HG03135 (cell line): ENCODE measurements around the gene YARS2.

Source experiments
- ATAC-seq: cut with Tn5 transposase; IDR thresholded peaks from one replicate; pipeline ENCODE4 v1.9.1; 2021; ENCODE audit warnings: mild to moderate bottlenecking, moderate library complexity; ENCODE audit not compliant: unreplicated experiment

The YARS2 gene

GRCh38 chr12:32755654-32756475 is at the start of gene YARS2:
Gene YARS2 (minus strand): TSS chr12:32755897. CDS start chr12:32755874, 23 bp downstream.
- peak; percentile 74 for ATAC-seq

- ATAC-seq = no peak
These were observed 48.6 kb upstream of the YARS2 start for GRCh38 chr12:32804301-32804700.

DNA sequence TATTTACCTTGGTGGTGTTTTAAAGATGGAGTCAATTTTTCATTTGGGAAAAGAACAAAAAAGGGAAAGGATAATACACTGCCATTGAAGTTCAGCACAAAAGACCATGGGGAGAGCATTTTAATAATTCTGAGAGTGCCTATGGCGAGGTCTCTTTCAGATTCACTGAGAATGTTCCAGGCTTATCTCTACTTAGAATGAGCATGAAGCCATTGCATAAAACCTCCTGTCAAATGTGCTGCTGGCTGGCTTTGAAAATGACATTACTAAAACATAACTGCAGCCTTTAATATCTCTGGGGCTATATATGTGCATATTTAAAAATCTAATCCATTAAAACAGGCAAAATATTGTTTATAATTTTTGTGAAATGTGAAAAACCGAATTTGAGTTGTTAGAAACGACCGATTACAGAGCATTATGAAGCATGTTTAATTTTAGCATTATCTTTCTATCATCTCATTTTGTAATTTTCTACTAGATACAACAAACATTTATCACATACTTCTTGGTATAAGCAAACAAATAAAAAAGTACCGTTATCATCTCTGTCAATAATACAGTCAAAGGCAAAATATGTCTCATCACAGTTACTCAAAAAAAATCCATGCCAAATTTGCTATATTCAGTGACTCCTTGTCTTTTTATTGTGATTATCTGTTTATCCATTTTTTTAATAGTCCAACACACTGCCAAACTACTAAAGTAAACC is 45.7 kb upstream of the YARS2 start:
- no peak for ATAC-seq

GRCh38 chr12:32794281-32794680 is 38.6 kb upstream of the YARS2 start:
- ATAC-seq = no peak

- ATAC-seq = no peak
These were observed 34.2 kb upstream of the YARS2 start for GRCh38 chr12:32789916-32790315.

GRCh38 chr12:32789446-32789845 is 33.7 kb upstream of the YARS2 start:
- no peak for ATAC-seq

- ATAC-seq = no peak
These were observed 32.7 kb upstream of the YARS2 start for GRCh38 chr12:32788405-32788804.

DNA sequence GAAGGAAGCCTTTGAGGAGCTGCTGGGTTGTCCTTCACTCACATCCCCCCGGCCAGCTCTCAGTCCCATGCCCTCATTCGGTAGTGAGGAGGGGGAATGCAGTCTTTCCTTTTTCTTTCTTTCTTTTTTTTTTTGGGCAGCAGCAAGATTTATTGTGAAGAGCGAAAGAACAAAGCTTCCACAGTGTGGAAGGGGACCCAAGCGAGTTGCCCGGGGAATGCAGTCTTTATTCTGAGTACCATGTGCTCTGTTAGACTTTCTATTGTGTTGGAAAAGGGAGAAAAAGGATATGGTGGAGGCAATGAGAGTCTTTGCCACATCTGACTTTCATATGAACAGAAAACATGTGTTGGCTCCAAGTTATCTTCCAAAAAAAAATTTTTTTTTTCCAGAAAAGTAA is 29.9 kb upstream of the YARS2 start:
- no peak for ATAC-seq

DNA sequence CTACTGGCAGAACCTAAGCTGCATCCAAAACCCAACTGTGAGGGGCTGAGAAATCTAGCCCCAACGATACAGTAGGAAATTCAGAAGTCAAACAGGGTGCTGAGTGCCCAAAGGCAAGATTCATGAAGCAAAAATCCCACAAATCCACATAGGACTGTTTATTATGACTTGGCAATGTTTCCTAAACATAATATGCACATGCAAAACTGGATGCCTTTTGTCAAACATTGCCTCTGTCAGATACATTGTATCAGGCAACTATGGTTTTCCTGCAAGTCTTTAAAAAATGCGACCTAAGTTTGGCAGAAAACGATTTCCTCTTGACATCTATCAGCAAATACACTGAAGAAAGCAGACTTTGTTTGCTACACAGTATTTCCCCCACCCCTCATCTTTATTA is 27.3 kb upstream of the YARS2 start:
- no peak for ATAC-seq

DNA sequence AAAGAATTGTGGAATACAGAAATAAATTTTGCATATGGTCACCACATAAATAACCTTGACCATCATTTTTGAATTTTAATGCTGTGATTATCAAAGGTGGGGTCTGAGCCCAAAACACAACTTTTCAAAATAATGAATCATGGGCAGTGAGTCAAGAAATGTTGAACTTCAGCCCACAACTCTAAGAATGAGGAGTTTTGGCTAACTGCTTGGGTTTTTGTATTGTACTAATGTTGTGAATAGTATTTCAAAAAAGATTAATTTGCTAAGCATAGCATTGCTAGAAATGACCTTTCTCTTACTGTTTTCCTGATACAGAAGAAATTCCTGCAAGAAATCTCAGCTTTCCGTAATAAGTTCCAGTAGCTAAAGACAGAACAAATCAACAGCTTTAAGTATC is 24.4 kb upstream of the YARS2 start:
- ATAC-seq = no peak

GRCh38 chr12:32777691-32778175 is 22.0 kb upstream of the YARS2 start:
- no peak for ATAC-seq

GRCh38 chr12:32777159-32777558 is 21.5 kb upstream of the YARS2 start:
- ATAC-seq = no peak

DNA sequence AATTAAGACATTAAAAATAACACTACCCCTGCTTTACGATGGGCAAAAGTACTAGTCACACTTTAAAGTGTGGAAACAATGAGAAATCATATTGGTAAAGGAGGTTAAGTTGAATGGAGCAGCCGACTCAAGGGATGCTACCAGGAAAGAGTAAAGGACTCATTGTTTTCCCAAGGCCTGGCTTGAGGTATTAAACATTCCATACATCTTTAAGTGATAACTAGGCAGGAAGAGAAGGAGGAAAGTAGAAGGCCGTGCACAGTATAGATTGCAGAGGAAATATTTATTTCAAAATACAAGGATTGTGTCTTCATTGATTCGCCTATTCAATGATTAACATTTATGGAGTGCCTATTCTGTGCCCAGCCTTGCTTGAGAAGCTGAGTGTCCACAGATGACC is 20.6 kb upstream of the YARS2 start:
- no peak for ATAC-seq

DNA sequence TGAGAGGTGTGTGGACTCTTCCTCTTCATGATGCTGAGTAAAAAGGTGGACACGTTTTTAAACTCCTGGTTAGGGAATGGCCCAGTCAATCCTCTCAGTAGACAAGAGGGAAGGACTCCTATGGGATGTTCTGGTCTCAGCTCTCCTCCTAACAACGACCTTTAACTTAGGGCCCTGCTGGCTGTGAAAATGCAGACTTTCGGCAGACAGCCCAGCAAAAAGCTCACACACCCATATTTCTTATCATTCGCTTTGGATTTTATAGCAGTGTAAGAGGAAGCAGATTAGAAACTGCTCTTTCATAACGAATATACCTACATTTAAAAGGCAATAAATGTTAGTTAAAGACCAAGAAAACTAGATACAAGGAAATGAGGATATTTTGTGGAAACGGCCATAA is 18.0 kb upstream of the YARS2 start:
- ATAC-seq = no peak

- no peak for ATAC-seq
These were observed 14.4 kb upstream of the YARS2 start for GRCh38 chr12:32770141-32770540.

GRCh38 chr12:32768518-32768917 is 12.8 kb upstream of the YARS2 start:
- ATAC-seq = no peak

GRCh38 chr12:32765906-32766305 is 10.2 kb upstream of the YARS2 start:
- ATAC-seq = no peak

DNA sequence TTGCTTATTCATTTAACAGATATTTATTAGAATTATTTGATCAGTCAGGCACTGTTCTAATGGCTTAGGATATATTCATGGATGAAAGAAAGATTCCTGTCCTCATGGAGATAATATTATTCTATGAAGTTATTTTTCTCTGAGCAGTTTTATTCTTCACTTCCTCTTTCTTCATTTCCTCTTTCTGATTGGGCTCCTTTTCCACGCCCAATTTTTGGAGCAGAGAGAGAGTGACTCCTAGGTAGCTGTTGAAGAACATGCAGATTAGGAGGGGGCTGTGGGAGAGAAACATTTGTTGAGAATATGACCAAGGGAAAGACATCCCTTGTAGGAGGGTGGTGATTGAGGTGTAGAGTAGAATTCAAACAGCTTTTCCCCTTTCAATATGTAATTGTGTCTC is 6.0 kb upstream of the YARS2 start:
- ATAC-seq = no peak

DNA sequence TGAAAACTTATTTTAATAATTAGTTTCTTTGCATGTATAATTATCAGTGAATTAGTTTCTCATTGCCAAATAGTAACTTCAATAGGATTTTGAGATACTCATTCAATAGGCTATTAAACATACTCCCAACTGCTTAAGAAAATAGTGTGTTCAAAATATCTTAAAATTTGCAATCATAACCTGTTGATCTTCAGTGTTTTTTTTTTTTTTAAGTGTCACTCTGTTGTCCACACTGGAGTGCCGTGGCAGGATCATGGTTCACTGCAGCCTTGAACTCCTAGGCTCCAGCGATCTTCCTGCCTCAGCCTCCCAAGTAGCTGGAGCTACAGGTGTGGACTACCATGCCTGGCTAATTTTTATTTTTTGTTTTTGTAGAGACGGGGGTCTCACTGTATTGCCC is 1.5 kb upstream of the YARS2 start:
- no peak for ATAC-seq

DNA sequence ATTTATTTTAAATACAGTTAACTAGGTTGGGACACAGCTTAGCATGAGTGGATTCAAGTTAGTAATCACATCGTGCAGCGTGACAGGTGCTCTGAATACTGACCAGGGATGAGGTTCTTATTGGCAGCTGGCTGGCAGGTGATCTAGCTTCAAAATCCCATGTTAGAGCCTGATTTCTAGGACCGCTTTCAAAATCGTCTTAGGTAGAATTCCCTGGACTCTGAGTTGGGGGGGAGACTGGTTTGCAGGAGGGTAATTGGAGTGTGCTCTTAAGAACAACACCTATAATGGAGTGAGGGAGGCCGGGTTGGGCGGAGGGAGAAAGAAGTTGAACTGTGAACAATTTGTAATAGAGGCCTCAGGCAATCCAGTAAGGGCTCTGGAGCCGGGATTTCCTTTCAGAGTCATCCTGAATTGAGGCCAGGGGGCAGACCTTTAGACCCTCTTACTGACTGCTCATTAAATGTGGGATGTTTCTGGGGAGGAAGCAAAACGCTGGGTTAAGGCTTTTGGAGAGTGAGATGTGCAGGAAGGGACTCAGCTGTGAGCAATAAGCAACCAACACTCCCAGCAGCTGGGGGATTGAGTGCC is 874 bp upstream of the YARS2 start:
- ATAC-seq = no peak

DNA sequence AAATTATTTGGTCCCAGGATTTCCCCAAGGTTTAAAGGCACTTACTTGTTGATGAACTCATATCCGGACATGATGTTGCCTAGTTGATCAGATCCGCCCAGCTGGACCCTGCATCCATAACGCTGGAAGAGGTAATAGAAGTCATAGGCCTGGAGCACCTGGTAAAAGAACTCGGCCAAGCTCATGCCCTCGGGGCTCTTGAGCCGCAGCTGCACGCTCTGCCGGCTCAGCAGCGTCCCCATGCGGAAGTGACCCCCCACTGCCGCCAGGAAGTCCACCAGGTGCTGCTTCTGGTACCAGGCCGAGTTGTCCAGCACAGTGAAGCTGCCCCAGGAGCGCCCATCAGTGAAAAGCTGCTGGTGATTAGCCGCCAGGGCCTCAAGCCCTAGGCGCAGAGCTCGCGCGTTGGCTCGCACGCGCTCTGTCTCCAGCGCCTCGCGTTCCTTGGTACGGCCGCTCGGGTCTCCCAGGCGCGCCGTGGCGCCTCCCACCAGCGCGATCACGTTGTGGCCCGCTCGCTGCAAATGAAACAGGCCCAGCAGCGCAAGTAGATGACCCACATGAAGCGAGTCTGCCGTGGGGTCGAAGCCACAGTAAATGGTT is 545 bp downstream of the YARS2 start:
- ATAC-seq = peak; percentile 81
